HCT116 (cell line): ENCODE results near the gene SH3GL1. TPM values are rescaled to one million over a fixed set of nuclear protein-coding genes. Genes with fewer than 3 reads are reported as not detected.

ENCODE experiments used
- ATAC-seq: fragments of 200-7000 bp; cut with Tn5 transposase; 2 replicates; pipeline ENCODE4 v1.9.1; 2020; ENCODE audit warnings: mild to moderate bottlenecking, moderate library complexity
- BruUV-seq: library from RNA; stranded (reverse); fragments of 400-500 nt; replicated peaks from 2 replicates; lab custom pipeline; 2021; lab: Mats Ljungman, UMichigan
- CTCF ChIA-PET: fragments of 300-600 bp; sonication (Branson Sonifier 250); formaldehyde crosslinking; loops from one replicate; lab custom pipeline; 2021; ENCODE audit warnings: antibody characterized with exemption; lab: Charles Lee
- POLR2A ChIA-PET: fragments of 300-600, 350-600 bp; sonication (Branson Sonifier 250); formaldehyde crosslinking; loops from one replicate; lab custom pipeline; 2021; ENCODE audit warnings: antibody characterized with exemption; lab: Charles Lee
- RAD21 ChIA-PET, 2 experiments: fragments of 300-600 bp; sonication (Branson Sonifier 250); formaldehyde crosslinking; loops; one replicate each; lab custom pipeline; 2023; ENCODE audit warnings: low total read pairs in 2 of 2; ENCODE audit not compliant: uncharacterized antibody in 2 of 2, unreplicated experiment in 2 of 2, low non-redundant PET in 1 of 2; lab: Charles Lee
- DNase-seq: peaks from one replicate; pipeline ENCODE4 v3.0.0-alpha.2; 2010; ENCODE audit warnings: low read depth, low spot score
- H2AFZ ChIP-seq: fragments of 200-600 bp; shearing (Covaris generic), sonication (generic); 2 replicates; pipeline ENCODE4 v1.6.1; 2017; ENCODE audit warnings: low read depth, mixed run types, mixed read lengths, antibody characterized with exemption, low read length; ENCODE audit not compliant: poor library complexity, severe bottlenecking
- H3K27ac ChIP-seq: 2 replicates; pipeline ENCODE4 v1.5.1; 2012; ENCODE audit warnings: low read depth, low read length
- H3K27me3 ChIP-seq: fragments of 200-600 bp; sonication (generic); 2 replicates; pipeline ENCODE4 v1.6.1; 2016; ENCODE audit warnings: mixed run types, low read length, mixed read lengths; ENCODE audit not compliant: insufficient read depth
- H3K36me3 ChIP-seq, 2 experiments: fragments of 200-500 bp in 1 of 2; fragments of 200-600 bp in 1 of 2; sonication (Bioruptor generic) in 1 of 2; sonication (generic) in 1 of 2; 2 replicates each; pipeline versions ENCODE4 v1.5.1 to v1.6.1; 2014 to 2016; ENCODE audit warnings: low read length in 2 of 2, inconsistent platforms in 1 of 2, mixed read lengths in 1 of 2, mixed run types in 1 of 2; ENCODE audit not compliant: insufficient read depth in 2 of 2, control insufficient read depth in 1 of 2
- H3K4me1 ChIP-seq, 2 experiments: fragments of 200-600 bp in 1 of 2; sonication (generic) in 1 of 2; 2 replicates each; pipeline versions ENCODE4 v1.5.1 to v1.6.1; 2012 to 2017; ENCODE audit warnings: low read length in 2 of 2, inconsistent platforms in 1 of 2, mild to moderate bottlenecking in 1 of 2, mixed read lengths in 1 of 2, mixed run types in 1 of 2, moderate library complexity in 1 of 2; ENCODE audit not compliant: insufficient read depth in 2 of 2, control insufficient read depth in 1 of 2
- H3K4me2 ChIP-seq: fragments of 200-600 bp; sonication (generic); 2 replicates; pipeline ENCODE4 v1.6.1; 2017; ENCODE audit warnings: mixed run types, low read length, mixed read lengths
- H3K4me3 ChIP-seq, 2 experiments: fragments of 200-600 bp in 1 of 2; sonication (generic) in 1 of 2; replicated peaks in 1 of 2; 2 replicates each; pipeline ENCODE4 v1.5.1; 2011 to 2016; ENCODE audit warnings: low read length in 2 of 2, control low read depth in 1 of 2, low read depth in 1 of 2, mild to moderate bottlenecking in 1 of 2, mixed read lengths in 1 of 2, mixed run types in 1 of 2
- H3K79me2 ChIP-seq: fragments of 200-600 bp; sonication (generic); 2 replicates; pipeline ENCODE4 v1.6.1; 2017; ENCODE audit warnings: mild to moderate bottlenecking, mixed run types, low read length, moderate library complexity, mixed read lengths; ENCODE audit not compliant: insufficient read depth
- H3K9ac ChIP-seq: fragments of 200-600 bp; sonication (generic); 2 replicates; pipeline ENCODE4 v1.6.1; 2016; ENCODE audit warnings: low read length, mixed read lengths
- H3K9me2 ChIP-seq: fragments of 200-600 bp; sonication (generic), shearing (Covaris generic); 2 replicates; pipeline ENCODE4 v1.6.1; 2017; ENCODE audit warnings: mixed run types, mild to moderate bottlenecking, moderate library complexity; ENCODE audit not compliant: insufficient read depth
- H3K9me3 ChIP-seq, 2 experiments: fragments of 200-500 bp in 1 of 2; fragments of 200-600 bp in 1 of 2; sonication (Bioruptor generic) in 1 of 2; sonication (generic) in 1 of 2; 2 replicates each; pipeline ENCODE4 v1.6.1; 2014 to 2017; ENCODE audit warnings: low read length in 2 of 2, mixed read lengths in 2 of 2, inconsistent platforms in 1 of 2, low read depth in 1 of 2, mild to moderate bottlenecking in 1 of 2, mixed run types in 1 of 2, moderate library complexity in 1 of 2; ENCODE audit not compliant: control insufficient read depth in 1 of 2, insufficient read depth in 1 of 2
- H4K20me1 ChIP-seq: fragments of 200-600 bp; sonication (generic), shearing (Covaris generic); 2 replicates; pipeline ENCODE4 v1.6.1; 2017; ENCODE audit warnings: mixed run types, mild to moderate bottlenecking, moderate library complexity; ENCODE audit not compliant: insufficient read depth
- CBX3 ChIP-seq: IDR thresholded peaks from 2 replicates; pipeline ENCODE4 v1.6.1; 2012; ENCODE audit warnings: low read depth
- EZH2 ChIP-seq: fragments of 200-600 bp; sonication (generic); IDR thresholded peaks from 2 replicates; pipeline ENCODE4 v1.6.1; 2017; ENCODE audit warnings: antibody characterized with exemption, mixed run types
- FOSL1 ChIP-seq: IDR thresholded peaks from 2 replicates; pipeline ENCODE4 v1.6.1; 2012; ENCODE audit warnings: low read depth
- JUND ChIP-seq: IDR thresholded peaks from 2 replicates; pipeline ENCODE4 v1.6.1; 2012
- RAD21 ChIP-seq: IDR thresholded peaks from 2 replicates; pipeline ENCODE4 v1.6.1; 2012; ENCODE audit warnings: low read depth, mild to moderate bottlenecking
- REST ChIP-seq: IDR thresholded peaks from 2 replicates; pipeline ENCODE4 v1.6.1; 2012; ENCODE audit warnings: low read depth
- TCF7L2 ChIP-seq: IDR thresholded peaks from 2 replicates; pipeline ENCODE4 v1.7.0; 2011; ENCODE audit warnings: borderline replicate concordance, inconsistent platforms; ENCODE audit not compliant: insufficient read depth, insufficient read length; ENCODE audit errors: extremely low read depth
- ZFX ChIP-seq: fragments of 450-650 bp; IDR thresholded peaks from 2 replicates; pipeline ENCODE4 v1.6.1; 2017
- ZNF274 ChIP-seq: fragments of 200-500 bp; sonication (Bioruptor generic); IDR thresholded peaks from 2 replicates; pipeline ENCODE4 v1.6.1; 2014; ENCODE audit warnings: mild to moderate bottlenecking, low read depth, low read length, inconsistent platforms
- intact Hi-C: fragments of 100-400 bp; cut with micrococcal nuclease; formaldehyde crosslinking; loops from 2 replicates; pipeline ENCODE4 v1.10.0; 2022
- total RNA-seq: library from RNA; stranded (reverse); gene quantifications from one replicate; pipeline ENCODE4 v1.2.1, GENCODE V29; 2021; ENCODE audit not compliant: unreplicated experiment
- TF ChIP-seq, protein P1 (sequence below): IDR thresholded peaks from 2 replicates; pipeline ENCODE4 v1.6.1; 2011; ENCODE audit warnings: mild to moderate bottlenecking, low read length, moderate library complexity; ENCODE audit not compliant: insufficient replicate concordance; ENCODE audit errors: extremely low read depth

SH3GL1 gene
- total RNA-seq, 1 experiment from 2014 or later = 86.0 TPM

DNA sequence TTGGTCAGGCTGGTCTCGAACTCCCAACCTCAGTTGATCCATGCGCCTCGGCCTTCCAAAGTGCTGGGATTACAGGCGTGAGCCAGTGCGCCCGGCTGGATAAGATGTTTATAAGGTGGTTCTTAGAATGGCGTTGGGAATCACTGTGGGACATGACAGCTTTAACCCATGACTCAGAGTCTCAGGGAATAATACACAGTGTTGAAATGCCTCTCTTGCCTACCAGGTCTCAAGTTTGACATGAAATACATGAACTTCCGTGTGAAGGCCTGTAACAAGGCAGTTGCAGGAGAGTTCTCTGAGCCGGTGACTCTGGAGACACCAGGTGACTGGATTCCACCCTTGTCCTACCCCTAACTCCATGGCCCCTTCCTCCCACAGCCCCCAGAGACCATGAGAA lies 83.4 kb downstream of the SH3GL1 start:
- CTCF ChIA-PET = no interaction called here
- POLR2A ChIA-PET = no interaction called here
- no peak for DNase-seq
- H3K4me2 ChIP-seq = no peak overlapping the region
- no peaks in the 10 kb centered on the region for H3K9me3 ChIP-seq
- no peaks in the 10 kb centered on the region for H3K27me3 ChIP-seq
- ATAC-seq = no peak
- no peak for TF ChIP-seq TCF7L2
- TF ChIP-seq, protein P1, sequence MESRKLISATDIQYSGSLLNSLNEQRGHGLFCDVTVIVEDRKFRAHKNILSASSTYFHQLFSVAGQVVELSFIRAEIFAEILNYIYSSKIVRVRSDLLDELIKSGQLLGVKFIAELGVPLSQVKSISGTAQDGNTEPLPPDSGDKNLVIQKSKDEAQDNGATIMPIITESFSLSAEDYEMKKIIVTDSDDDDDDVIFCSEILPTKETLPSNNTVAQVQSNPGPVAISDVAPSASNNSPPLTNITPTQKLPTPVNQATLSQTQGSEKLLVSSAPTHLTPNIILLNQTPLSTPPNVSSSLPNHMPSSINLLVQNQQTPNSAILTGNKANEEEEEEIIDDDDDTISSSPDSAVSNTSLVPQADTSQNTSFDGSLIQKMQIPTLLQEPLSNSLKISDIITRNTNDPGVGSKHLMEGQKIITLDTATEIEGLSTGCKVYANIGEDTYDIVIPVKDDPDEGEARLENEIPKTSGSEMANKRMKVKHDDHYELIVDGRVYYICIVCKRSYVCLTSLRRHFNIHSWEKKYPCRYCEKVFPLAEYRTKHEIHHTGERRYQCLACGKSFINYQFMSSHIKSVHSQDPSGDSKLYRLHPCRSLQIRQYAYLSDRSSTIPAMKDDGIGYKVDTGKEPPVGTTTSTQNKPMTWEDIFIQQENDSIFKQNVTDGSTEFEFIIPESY = no peak
- no peak for TF ChIP-seq RAD21
- TF ChIP-seq ZFX = no peak
- no peak for TF ChIP-seq EZH2
- TF ChIP-seq JUND = no peak
- no peak for TF ChIP-seq REST
- TF ChIP-seq FOSL1 = no peak
- TF ChIP-seq CBX3 = no peak
- TF ChIP-seq ZNF274 = no peak
- no peak overlapping the region for H3K9ac ChIP-seq
- no peaks in the 10 kb centered on the region for H3K9me2 ChIP-seq
- H3K4me1 ChIP-seq = no peaks in the 10 kb centered on the region
- BruUV-seq = no TSS peak
- no peak overlapping the region for H3K4me3 ChIP-seq
- no peak overlapping the region for H3K27ac ChIP-seq
- intact Hi-C loops = no loop called here
- H2AFZ ChIP-seq = no peak overlapping the region
- H3K79me2 ChIP-seq = no peaks in the 10 kb centered on the region
- RAD21 ChIA-PET = no interaction called here
- H4K20me1 ChIP-seq = no peaks in the 10 kb centered on the region
- H3K36me3 ChIP-seq = no peaks in the 10 kb centered on the region
